Measurements from ENCODE around the gene WDFY4.

Gene WDFY4

GRCh38 chr10:48943096-48943495 lies 258.4 kb downstream of the WDFY4 start:
- DNase-seq (ENCODE audit: low read depth, low spot score), result no peak

DNA sequence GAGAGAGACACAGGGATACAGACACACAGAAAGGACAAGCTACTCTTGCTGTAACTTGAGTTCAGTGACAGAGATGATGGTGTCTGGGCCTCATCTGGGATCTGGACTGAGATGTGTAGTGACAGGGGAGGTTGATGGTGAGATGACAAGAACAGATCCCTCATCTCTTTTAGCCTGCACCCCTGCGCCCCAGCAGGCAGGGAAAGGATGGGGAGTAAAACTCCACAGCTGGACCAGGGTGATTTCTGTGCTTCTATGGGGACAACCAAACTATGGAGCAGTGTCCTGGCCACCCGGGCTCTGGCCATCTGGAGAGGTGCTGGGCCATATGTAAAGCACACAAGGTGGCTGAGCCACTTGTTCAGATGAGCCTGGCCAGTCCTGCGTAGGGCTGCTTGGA lies 259.5 kb downstream of the WDFY4 start:
- no peak for DNase-seq (ENCODE audit: low read depth, low spot score)

GRCh38 chr10:48945441-48946130 lies 260.9 kb downstream of the WDFY4 start:
- DNase-seq (ENCODE audit: low read depth, low spot score), result no peak

DNA sequence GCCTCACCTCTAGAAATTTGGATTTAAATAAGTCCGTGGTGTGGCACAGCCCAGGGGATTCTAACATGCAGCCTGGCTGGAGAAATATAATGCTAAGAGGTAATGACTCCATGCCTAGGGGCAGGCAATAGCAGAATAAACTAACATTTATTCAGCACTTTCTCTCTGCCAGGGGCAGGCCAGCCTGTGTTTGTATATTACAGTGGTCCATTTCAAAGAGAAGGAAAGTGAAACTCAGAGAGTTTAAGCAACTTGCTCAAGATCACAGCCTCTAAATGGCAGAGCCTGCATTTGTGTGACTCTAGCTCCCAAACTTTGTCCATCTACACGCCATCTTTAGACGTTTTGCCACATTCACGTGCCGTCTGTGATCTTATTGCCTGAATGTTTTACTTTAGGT lies 261.7 kb downstream of the WDFY4 start:
- DNase-seq (ENCODE audit: low read depth, low spot score), result no peak

- no peak for DNase-seq (ENCODE audit: low read depth, low spot score)
These were observed 262.3 kb downstream of the WDFY4 start for GRCh38 chr10:48946891-48947500.

DNA sequence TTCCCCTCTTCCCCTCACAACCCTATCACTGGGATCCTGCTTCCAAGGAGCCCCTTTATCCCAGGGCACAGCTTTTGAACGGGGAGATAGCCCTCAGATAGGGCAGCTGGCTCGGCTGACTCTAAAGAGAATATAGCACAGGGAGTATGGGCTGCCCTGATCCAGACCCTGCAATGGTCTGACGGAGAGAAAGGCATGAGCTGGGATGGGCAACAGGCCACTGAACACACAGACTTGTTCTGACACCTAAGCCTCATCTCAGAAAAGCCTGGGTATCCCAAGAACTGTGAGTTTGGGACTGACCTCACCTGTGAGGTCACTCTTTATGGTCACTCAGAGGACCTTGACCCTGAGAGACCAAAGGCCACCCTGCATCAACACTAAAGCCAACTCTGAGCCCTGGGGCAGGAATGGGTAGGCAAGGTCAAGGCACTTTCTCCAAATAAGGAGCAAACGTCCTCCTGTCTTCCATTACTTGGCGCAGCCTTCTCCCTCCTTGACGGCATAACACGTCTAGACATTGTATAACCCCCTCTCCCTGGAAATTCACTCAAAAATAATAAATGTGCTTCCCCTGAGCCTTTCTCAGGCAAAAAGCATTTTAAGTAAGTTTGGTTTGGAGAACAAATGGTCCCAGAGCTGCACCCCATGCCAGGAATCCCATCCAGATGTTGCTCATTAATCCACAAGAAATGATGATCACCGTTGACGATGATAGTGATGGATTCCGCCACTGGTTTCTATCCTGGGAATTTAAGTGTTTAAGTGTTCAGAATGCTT lies 263.2 kb downstream of the WDFY4 start:
- no peak for DNase-seq (ENCODE audit: low read depth, low spot score)

DNA sequence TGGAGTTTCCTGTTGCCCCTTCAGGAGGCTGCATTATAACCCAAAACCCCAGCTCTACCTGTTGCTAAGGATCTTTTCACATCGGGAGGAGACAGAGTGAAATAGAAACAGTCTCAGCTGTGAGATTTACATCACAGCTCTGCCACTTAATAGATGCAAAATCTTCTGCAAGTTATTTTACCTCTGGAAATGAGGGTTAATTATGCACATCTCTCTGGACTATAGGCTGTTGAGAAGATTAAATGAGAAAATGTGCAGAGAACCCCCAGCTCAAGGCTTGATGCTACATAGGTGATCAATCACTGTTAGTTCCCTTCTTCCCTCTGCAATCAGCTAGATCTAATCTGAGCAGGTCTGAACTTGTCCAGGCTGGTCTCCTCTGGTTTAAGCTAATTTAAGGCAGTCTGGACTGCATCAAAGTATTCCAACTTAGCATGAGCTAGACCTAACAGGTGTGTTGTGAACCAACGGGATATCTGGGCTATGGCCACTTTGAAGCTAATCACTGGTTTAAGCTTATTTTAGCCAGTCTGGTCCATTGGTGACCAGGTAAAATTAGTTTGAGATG lies 263.9 kb downstream of the WDFY4 start:
- DNase-seq (ENCODE audit: low read depth, low spot score), result no peak

GRCh38 chr10:48951707-48952106 lies 267.0 kb downstream of the WDFY4 start:
- no peak for DNase-seq (ENCODE audit: low read depth, low spot score)

DNA sequence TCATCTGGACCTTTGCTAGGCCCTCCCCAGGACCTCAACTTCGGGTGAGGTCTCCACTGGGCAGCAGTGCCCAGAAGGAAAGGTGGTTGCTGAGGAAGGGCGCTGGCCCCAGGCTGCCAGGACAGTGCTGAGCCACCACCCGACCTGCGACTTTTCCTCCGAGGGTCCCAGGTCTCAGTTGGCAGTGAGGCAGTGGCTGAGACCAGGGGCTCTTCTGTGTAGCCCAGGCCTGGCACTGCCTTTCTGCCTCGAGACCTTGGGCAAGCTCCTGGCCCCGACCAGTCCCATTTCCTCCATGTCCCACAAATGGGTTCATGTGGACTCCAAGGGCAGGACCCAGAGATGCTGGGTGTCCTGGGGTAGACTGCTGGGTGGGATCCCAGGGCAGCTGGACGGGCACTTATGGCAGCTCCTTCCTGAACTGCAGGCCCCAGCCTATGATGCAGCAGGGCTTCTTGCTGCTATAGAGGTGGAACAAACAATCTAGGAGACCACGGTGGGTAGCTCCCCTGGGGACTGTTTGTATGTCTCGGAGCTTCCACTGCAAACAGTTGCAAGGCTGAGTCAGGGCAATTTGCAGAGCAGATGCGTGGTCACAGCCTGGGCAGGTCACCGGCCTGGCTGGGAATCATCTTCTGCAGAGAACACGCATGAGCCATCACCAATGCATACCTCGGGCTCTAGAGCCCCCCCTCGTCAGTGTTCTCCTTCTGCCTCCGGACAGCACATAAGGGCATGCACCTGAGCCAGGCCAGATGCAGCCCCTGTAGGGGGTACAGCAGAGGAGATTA lies 272.9 kb downstream of the WDFY4 start:
- no peak for DNase-seq (ENCODE audit: low read depth, low spot score)

DNA sequence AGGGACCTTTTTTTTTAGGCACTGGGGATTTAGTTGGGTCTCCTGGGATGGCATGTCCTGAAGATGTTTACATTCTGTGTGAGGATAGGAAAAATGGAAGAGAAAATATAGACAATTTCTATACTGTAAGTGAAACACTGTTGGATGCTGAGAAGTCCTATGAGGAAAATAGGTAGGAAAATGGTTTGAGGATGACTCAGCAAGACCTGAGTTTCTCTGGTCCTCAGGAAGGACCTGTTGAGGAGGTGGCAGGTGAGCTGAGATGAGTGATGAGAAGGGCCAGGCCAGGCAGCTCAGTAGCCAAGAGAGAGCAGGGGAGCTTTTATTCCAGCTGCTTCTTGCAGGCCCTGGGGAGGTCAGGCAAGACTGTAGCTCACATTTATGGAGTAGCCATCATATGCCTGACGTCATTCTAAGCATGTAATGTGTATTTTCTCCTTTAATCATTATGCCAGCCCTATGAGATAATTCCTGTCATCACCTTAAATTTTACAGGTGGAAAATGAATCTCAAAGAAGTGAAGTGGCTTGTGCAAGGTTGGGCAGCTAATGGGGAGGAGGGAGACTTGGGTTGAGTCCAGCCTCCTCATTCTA lies 274.0 kb downstream of the WDFY4 start:
- no peak for DNase-seq (ENCODE audit: low read depth, low spot score)

DNA sequence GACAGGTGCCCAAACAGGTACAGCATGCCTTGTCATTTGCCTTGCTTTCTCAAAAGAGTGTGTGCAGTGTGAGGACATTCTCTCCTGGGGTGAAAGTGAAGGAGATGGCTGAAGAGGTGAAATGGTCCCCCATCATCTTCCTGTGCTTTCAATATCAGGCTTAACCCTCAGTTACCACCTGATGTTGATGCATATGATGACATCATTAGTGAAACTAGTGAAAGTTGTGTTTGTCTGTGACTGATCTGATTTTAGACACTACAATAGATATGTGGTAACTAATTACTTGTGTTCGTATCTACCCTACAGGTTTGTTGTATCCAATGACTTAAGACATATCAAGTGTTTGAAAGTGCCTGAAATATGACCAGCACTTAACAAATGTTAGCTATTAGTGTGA lies 279.4 kb downstream of the WDFY4 start:
- no peak for DNase-seq (ENCODE audit: low read depth, low spot score)

DNA sequence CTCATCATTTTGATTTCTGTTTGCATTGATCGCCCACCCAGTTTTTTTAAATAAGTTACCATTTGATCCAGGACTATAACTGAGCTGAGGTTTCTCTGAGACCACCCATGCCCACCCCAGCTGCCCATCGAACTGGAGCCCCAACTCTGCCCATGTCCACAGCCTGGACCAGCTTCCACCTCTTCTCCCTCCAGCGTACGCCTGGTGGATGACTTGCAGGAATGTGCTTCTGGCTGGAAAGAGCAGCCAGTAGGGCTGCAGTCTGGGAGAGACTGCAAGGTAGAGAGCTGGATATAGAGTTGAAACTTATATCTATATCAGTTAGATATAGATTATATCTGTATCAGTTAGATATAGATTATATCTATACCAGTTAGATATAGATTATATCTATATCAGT lies 280.8 kb downstream of the WDFY4 start:
- no peak for DNase-seq (ENCODE audit: low read depth, low spot score)

DNA sequence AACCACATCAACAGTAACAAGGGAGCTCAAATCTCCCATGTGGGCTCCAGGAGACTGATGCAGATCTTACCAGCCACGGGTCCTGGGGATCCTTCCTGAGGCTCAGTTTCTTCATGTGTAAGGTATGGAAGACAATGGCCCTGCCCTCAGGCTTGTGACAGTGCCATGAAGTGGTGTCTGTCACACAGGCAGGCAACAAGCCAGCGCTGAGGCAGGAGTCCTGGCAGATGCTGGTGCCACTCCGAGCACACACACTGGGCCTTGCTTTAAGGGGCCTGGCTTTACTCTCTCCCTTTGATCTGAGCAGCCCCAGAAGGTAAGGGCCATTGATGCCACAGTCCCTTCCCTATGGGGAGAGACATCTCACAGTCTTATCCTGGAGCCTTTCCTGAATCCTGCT lies 283.4 kb downstream of the WDFY4 start:
- DNase-seq (ENCODE audit: low read depth, low spot score), result no peak

GRCh38 chr10:48970046-48970445 lies 285.4 kb downstream of the WDFY4 start:
- no peak for DNase-seq (ENCODE audit: low read depth, low spot score)

DNA sequence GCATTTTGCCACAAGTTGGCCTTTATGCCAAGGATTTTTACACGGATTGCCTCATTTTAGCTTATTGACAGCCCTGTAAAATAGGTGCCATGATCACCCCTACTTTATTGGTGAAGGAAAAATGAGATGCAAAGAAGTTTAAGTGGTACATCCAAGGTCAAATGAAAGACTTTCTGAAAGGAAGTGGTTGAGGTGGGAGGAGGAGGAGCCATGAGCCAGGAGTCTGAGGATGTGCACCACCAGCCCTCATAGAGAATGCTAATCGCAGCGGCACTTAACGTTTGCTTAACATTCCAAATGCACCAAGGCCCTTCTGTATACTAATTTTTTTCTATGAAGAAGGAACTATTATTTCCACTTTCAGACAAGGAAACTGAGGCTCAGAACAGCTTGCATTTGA lies 286.0 kb downstream of the WDFY4 start:
- DNase-seq (ENCODE audit: low read depth, low spot score), result no peak

GRCh38 chr10:48973065-48973464 lies 288.4 kb downstream of the WDFY4 start:
- no peak for DNase-seq (ENCODE audit: low read depth, low spot score)

GRCh38 chr10:48974510-48975156 lies 290.0 kb downstream of the WDFY4 start:
- DNase-seq (ENCODE audit: low read depth, low spot score), result no peak

DNA sequence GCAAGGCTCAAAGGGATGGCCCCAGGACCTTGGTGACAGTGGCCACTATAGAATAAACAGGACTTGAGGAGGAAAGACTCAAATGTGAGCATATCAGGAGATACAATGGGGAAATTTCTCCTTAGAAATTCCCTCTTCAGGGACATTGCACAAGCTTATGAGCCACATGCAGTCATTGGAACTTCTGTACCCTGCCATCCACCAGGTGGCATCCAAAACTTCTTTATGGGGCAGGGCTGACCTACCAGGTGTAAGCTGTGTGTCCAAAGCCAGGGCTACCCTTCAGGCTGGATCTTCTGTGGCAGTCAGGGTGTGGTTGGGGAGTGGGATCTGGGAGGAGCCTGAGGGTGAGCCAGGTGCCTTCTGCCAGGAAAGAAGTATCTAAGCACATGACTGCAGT lies 291.5 kb downstream of the WDFY4 start:
- no peak for DNase-seq (ENCODE audit: low read depth, low spot score)

- DNase-seq (ENCODE audit: low read depth, low spot score), result no peak
These were observed 293.6 kb downstream of the WDFY4 start for GRCh38 chr10:48978318-48978717.

- peak; percentile 56 for DNase-seq (ENCODE audit: low read depth, low spot score)
These were observed 296.7 kb downstream of the WDFY4 start for GRCh38 chr10:48981310-48981907.

Measured in iPS DF 19.7 (cell line).